ENCODE measurements around the gene METRN.

- TF ChIP-seq POLR2A (IDR thresholded peaks at IDR 0.05) (no peak), CTCF (IDR thresholded peaks at IDR 0.05) (no peak)
These were observed 8.5 kb upstream of the METRN start for GRCh38 chr16:706189-707061.

Measured in transverse colon (tissue), 3 donors.